Neural cell (in vitro differentiated cells): ENCODE data around the gene AGPS. TPM values are rescaled to one million over a fixed set of nuclear protein-coding genes. Genes with fewer than 3 reads are reported as not detected.

Source experiments
- H2AFZ ChIP-seq: fragments of 200-600, 300-800 bp; sonication (generic), shearing (Covaris generic); 2 replicates; pipeline ENCODE4 v1.6.0; 2014; ENCODE audit warnings: low read depth, mild to moderate bottlenecking, antibody characterized with exemption, low read length, moderate library complexity
- H3F3A ChIP-seq: fragments of 200-600 bp; shearing (Covaris generic); 2 replicates; pipeline ENCODE4 v1.6.1; 2016; ENCODE audit warnings: mild to moderate bottlenecking, moderate library complexity, mixed read lengths, antibody characterized with exemption, low read length; ENCODE audit not compliant: insufficient read depth, poor library complexity, severe bottlenecking
- H3K27ac ChIP-seq: fragments of 200-600, 300-800 bp; sonication (generic), shearing (Covaris generic); 2 replicates; pipeline ENCODE4 v1.5.1; 2014; ENCODE audit warnings: mild to moderate bottlenecking, low read length, moderate library complexity
- H3K27me3 ChIP-seq: fragments of 300-800, 200-600 bp; sonication (generic), shearing (Covaris generic); 2 replicates; pipeline ENCODE4 v1.6.0; 2014; ENCODE audit warnings: mild to moderate bottlenecking, low read depth, low read length, moderate library complexity; ENCODE audit not compliant: insufficient read depth
- H3K36me3 ChIP-seq: fragments of 300-800, 200-600 bp; sonication (generic), shearing (Covaris generic); 2 replicates; pipeline ENCODE4 v1.5.1; 2014; ENCODE audit warnings: mild to moderate bottlenecking, antibody characterized with exemption, low read length, moderate library complexity; ENCODE audit not compliant: insufficient read depth
- H3K4me2 ChIP-seq: fragments of 300-800, 200-600 bp; sonication (generic), shearing (Covaris generic); 2 replicates; pipeline ENCODE4 v1.6.0; 2014; ENCODE audit warnings: mild to moderate bottlenecking, low read length
- H3K4me3 ChIP-seq: fragments of 300-800, 200-600 bp; sonication (generic), shearing (Covaris generic); 2 replicates; pipeline ENCODE4 v1.5.1; 2014; ENCODE audit warnings: mild to moderate bottlenecking, low read length, moderate library complexity
- H3K79me2 ChIP-seq: fragments of 200-600 bp; shearing (Covaris generic); replicated peaks from 2 replicates; pipeline ENCODE4 v1.6.0; 2014; ENCODE audit warnings: mild to moderate bottlenecking, low read length, moderate library complexity; ENCODE audit not compliant: insufficient read depth
- H3K9ac ChIP-seq: fragments of 300-800, 200-600 bp; sonication (generic), shearing (Covaris generic); 2 replicates; pipeline ENCODE4 v1.6.1; 2016; ENCODE audit warnings: mild to moderate bottlenecking, low read length, mixed read lengths
- H3K9me2 ChIP-seq: fragments of 200-600 bp; shearing (Covaris generic); 2 replicates; pipeline ENCODE4 v1.6.1; 2016; ENCODE audit warnings: mild to moderate bottlenecking, low read length, mixed read lengths; ENCODE audit not compliant: insufficient read depth
- H3K9me3 ChIP-seq: fragments of 200-600, 300-800 bp; sonication (generic), shearing (Covaris generic); 2 replicates; pipeline ENCODE4 v1.6.1; 2016; ENCODE audit warnings: mild to moderate bottlenecking, mixed run types, low read length, moderate library complexity, mixed read lengths
- H4K20me1 ChIP-seq: fragments of 200-600 bp; shearing (Covaris generic); 2 replicates; pipeline ENCODE4 v1.6.1; 2016; ENCODE audit warnings: mild to moderate bottlenecking, mixed run types; ENCODE audit not compliant: insufficient read depth
- EP300 ChIP-seq: fragments of 450-650 bp; conservative IDR thresholded peaks from 2 replicates; pipeline ENCODE4 v1.6.1; 2014; ENCODE audit warnings: antibody characterized with exemption, mild to moderate bottlenecking, moderate library complexity; ENCODE audit not compliant: poor library complexity, severe bottlenecking
- EZH2 ChIP-seq: fragments of 200-600, 300-800 bp; shearing (Covaris generic), sonication (generic); IDR thresholded peaks from 2 replicates; pipeline ENCODE4 v1.6.1; 2014; ENCODE audit warnings: antibody characterized with exemption, low read length, borderline replicate concordance, mild to moderate bottlenecking; ENCODE audit not compliant: insufficient read depth, poor library complexity, severe bottlenecking
- MXI1 ChIP-seq: fragments of 450-650 bp; conservative IDR thresholded peaks from 2 replicates; pipeline ENCODE4 v1.6.1; 2014; ENCODE audit warnings: antibody characterized with exemption, mild to moderate bottlenecking; ENCODE audit not compliant: poor library complexity, severe bottlenecking
- POLR2AphosphoS5 ChIP-seq: IDR thresholded peaks from 2 replicates; pipeline ENCODE4 v1.6.1; 2012
- RAD21 ChIP-seq: fragments of 450-650 bp; conservative IDR thresholded peaks from 2 replicates; pipeline ENCODE4 v1.6.1; 2014; ENCODE audit warnings: antibody characterized with exemption, mild to moderate bottlenecking, moderate library complexity
- SMC3 ChIP-seq: fragments of 450-650 bp; conservative IDR thresholded peaks from 2 replicates; pipeline ENCODE4 v1.6.1; 2014; ENCODE audit warnings: antibody characterized with exemption, mild to moderate bottlenecking, moderate library complexity; ENCODE audit not compliant: poor library complexity
- TAF1 ChIP-seq: IDR thresholded peaks from 2 replicates; pipeline ENCODE4 v1.6.1; 2012; ENCODE audit warnings: low read depth
- polyA plus RNA-seq: library from polyadenylated mRNA; depleted of rRNA; stranded (reverse); fragments of >200 nt; gene quantifications from 2 replicates; pipeline ENCODE4 v1.2.3, GENCODE V29; 2014
- TF ChIP-seq, protein P1 (sequence below): IDR thresholded peaks from 2 replicates; pipeline ENCODE4 v1.6.1; 2012; ENCODE audit warnings: borderline replicate concordance
- TF ChIP-seq, protein P2 (sequence below): fragments of 450-650 bp; IDR thresholded peaks from 2 replicates; pipeline ENCODE4 v1.5.1; 2014; ENCODE audit warnings: antibody characterized with exemption, mild to moderate bottlenecking, moderate library complexity; ENCODE audit not compliant: poor library complexity, severe bottlenecking

AGPS gene
- polyA plus RNA-seq, 1 donor from 2014 or later: 31.0 TPM

DNA sequence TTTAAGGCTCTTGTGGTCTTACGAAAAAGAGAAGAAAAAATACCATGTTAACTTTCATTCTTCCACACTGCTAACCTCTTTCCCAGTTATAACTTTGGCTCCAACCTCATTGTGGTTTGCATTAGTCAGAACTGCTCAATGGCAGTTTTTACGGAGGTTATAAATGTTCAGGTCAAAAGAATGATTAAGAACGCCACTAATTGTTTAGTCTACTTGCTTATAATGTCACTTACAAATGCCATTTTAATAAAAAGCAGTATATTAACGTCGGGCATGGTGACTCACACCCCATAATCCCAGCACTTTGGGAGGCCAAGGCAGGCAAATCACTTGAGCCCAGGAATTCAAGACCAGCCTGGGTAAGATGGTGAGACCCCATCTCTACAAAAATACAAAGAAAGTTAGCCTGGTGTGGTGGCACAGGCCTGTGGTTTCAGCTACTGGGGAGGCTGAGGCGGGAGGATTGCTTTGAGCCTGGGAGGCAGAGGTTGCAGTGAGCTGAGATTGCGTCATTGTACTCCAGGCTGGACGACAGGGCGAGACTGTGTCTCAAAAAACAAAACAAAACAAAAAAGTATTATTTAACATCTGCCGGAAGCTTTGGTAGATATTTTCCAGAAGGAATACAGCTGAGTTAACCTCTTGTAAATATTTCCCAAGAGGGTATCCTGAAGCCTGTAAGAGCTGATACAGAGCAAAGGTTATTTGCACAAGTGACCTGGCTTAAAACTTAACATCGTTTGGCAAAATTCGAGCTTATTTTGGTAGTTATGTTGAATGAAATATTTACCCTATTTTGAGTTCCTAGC lies 5.1 kb downstream of the AGPS start:
- H4K20me1 ChIP-seq: no peaks in the 10 kb centered on the region
- no peak overlapping the region for H3K4me3 ChIP-seq
- no peaks in the 10 kb centered on the region for H3F3A ChIP-seq
- no peaks in the 10 kb centered on the region for H3K27me3 ChIP-seq
- H3K36me3 ChIP-seq: no peaks in the 10 kb centered on the region
- no peak overlapping the region for H3K9ac ChIP-seq
- H3K4me2 ChIP-seq: no peak overlapping the region
- TF ChIP-seq SMC3 (no peak), RAD21 (no peak), POLR2AphosphoS5 (no peak), EZH2 (no peak), TAF1 (no peak), MXI1 (no peak), EP300 (no peak)
- TF ChIP-seq, protein P1, sequence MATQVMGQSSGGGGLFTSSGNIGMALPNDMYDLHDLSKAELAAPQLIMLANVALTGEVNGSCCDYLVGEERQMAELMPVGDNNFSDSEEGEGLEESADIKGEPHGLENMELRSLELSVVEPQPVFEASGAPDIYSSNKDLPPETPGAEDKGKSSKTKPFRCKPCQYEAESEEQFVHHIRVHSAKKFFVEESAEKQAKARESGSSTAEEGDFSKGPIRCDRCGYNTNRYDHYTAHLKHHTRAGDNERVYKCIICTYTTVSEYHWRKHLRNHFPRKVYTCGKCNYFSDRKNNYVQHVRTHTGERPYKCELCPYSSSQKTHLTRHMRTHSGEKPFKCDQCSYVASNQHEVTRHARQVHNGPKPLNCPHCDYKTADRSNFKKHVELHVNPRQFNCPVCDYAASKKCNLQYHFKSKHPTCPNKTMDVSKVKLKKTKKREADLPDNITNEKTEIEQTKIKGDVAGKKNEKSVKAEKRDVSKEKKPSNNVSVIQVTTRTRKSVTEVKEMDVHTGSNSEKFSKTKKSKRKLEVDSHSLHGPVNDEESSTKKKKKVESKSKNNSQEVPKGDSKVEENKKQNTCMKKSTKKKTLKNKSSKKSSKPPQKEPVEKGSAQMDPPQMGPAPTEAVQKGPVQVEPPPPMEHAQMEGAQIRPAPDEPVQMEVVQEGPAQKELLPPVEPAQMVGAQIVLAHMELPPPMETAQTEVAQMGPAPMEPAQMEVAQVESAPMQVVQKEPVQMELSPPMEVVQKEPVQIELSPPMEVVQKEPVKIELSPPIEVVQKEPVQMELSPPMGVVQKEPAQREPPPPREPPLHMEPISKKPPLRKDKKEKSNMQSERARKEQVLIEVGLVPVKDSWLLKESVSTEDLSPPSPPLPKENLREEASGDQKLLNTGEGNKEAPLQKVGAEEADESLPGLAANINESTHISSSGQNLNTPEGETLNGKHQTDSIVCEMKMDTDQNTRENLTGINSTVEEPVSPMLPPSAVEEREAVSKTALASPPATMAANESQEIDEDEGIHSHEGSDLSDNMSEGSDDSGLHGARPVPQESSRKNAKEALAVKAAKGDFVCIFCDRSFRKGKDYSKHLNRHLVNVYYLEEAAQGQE: no peak
- TF ChIP-seq, protein P2, sequence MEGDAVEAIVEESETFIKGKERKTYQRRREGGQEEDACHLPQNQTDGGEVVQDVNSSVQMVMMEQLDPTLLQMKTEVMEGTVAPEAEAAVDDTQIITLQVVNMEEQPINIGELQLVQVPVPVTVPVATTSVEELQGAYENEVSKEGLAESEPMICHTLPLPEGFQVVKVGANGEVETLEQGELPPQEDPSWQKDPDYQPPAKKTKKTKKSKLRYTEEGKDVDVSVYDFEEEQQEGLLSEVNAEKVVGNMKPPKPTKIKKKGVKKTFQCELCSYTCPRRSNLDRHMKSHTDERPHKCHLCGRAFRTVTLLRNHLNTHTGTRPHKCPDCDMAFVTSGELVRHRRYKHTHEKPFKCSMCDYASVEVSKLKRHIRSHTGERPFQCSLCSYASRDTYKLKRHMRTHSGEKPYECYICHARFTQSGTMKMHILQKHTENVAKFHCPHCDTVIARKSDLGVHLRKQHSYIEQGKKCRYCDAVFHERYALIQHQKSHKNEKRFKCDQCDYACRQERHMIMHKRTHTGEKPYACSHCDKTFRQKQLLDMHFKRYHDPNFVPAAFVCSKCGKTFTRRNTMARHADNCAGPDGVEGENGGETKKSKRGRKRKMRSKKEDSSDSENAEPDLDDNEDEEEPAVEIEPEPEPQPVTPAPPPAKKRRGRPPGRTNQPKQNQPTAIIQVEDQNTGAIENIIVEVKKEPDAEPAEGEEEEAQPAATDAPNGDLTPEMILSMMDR: no peak
- no peaks in the 10 kb centered on the region for H3K9me3 ChIP-seq
- H3K9me2 ChIP-seq: no peaks in the 10 kb centered on the region
- no peak overlapping the region for H2AFZ ChIP-seq
- H3K27ac ChIP-seq: no peak overlapping the region
- H3K79me2 ChIP-seq: peaks cover 60% of the 10 kb centered on the region

DNA sequence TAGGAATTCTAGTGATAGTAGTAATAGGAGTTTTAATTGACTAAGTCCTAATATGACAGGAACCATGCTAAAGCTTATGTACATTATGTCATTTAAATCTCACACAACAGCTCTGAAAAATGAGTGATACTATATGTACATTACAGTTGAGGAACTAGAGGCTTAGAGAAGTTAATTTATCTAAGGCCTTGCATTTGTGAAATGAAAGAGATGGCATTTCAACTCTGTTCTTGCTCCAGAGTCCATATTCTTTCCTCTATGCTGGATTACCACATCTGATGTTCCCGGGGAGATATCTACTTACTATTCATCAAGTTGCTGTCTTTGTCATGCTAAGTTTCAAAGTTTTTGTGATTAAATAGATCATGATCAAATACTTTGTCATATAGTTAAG lies 5.7 kb downstream of the AGPS start:
- Histone ChIP-seq H3K27me3 (no peaks in the 10 kb centered on the region), H3K4me3 (no peak overlapping the region), H2AFZ (no peak overlapping the region), H3K36me3 (no peaks in the 10 kb centered on the region), H3K4me2 (no peak overlapping the region), H3K9me2 (no peaks in the 10 kb centered on the region), H4K20me1 (no peaks in the 10 kb centered on the region), H3K9me3 (no peaks in the 10 kb centered on the region), H3K79me2 (peaks cover 58% of the 10 kb centered on the region), H3K27ac (no peak overlapping the region), H3K9ac (no peak overlapping the region), H3F3A (no peaks in the 10 kb centered on the region)
- no peak for TF ChIP-seq EZH2
